Pancreas (tissue), 10 donors: ENCODE results near the gene SERPINB11. TPM values are rescaled to one million over a fixed set of nuclear protein-coding genes. Genes with fewer than 3 reads are reported as not detected.

Experiments used
- ATAC-seq, 4 donors: fragments of 200-7000 bp; cut with Tn5 transposase; one replicate each; pipeline versions ENCODE4 v1.8.0 to v1.9.1; 2020; ENCODE audit warnings: mild to moderate bottlenecking in 4 of 4, moderate library complexity in 4 of 4
- DNase-seq, 6 donors: peaks; one replicate each; pipeline ENCODE4 v3.0.0-alpha.2; 2020
- FAIRE-seq: peaks from 2 replicates; lab custom pipeline; 2012; peaks lifted over from hg19 to GRCh38; lab: Jason Lieb, UNC
- H3K27ac ChIP-seq, 4 donors: fragments of 200-600 bp; sonication (generic); 1 replicate in 3 of 4; 2 replicates in 1 of 4; pipeline versions ENCODE4 v1.5.0 to v1.8.0; 2020
- H3K27me3 ChIP-seq, 4 donors: fragments of 200-600 bp; one replicate each; pipeline ENCODE4 v1.8.0; 2021
- H3K36me3 ChIP-seq, 3 donors: fragments of 200-600 bp; sonication (generic) in 1 of 3; one replicate each; pipeline versions ENCODE4 v1.5.0 to v1.8.0; 2020 to 2021
- H3K4me1 ChIP-seq, 3 donors: fragments of 200-600 bp; one replicate each; pipeline ENCODE4 v1.8.0; 2021
- H3K4me3 ChIP-seq, 4 donors: fragments of 200-600 bp; sonication (generic) in 2 of 4; one replicate each; pipeline versions ENCODE4 v1.5.0 to v1.8.0; 2020 to 2021
- H3K9me3 ChIP-seq, 4 donors: fragments of 200-600 bp; one replicate each; pipeline ENCODE4 v1.8.0; 2021
- WGBS, 2 donors: extraction: QIAGEN DNeasy Blood & Tissue Kit; methylation state at CpG; one replicate each; pipeline ENCODE4 v1.1.7; 2013; 5-methylcytosine and 5-hydroxymethylcytosine counted together
- intact Hi-C, 3 donors: fragments of 100-400 bp; cut with DNase I; formaldehyde crosslinking; loops; one replicate each; pipeline versions ENCODE4 v1.11.1 to v1.14.2; 2022
- polyA plus RNA-seq, 2 donors: library from polyadenylated mRNA; stranded (reverse); fragments of 200-250 nt; gene quantifications; one replicate each; pipeline ENCODE4 v1.2.3, GENCODE V29; 2013
- total RNA-seq, 6 donors: library from RNA; stranded (reverse); fragmentation: NEBNext Ultra II Directional in 4 of 6; extraction: Animal tissue kit (Norgen Biotek cat#: 25700) in 4 of 6; gene quantifications; one replicate each; pipeline versions ENCODE4 v1.2.1 to v1.2.4, GENCODE V29; 2021 to 2023
- TF ChIP-seq, protein P1 (sequence below), 4 donors: fragments of 200-600 bp; sonication (generic) in 3 of 4; IDR thresholded peaks; one replicate each; pipeline versions ENCODE4 v1.5.0 to v1.8.0; 2021; ENCODE audit warnings: antibody characterized with exemption in 4 of 4
- donor health status: healthy with polysubstance abuse.
- donor health status: DM: no; HTN: no; CAD: no; lungs with moderate emphysema.
- donor health status: DM: no; HTN: no; CAD: no.
- donor health status: control.
- donor health status: control.
- donor health status: Bipolar disorder and iron deficiency.
- donor health status: DM: yes; HTN: yes; CAD: no.
- donor health status: DM: no; HTN: no; CAD: no.
- donor health status: DM: no; HTN: no; CAD: no.
- donor health status: DM: yes; HTN: yes; CAD: no.

SERPINB11 gene
- total and polyA plus RNA-seq, 8 donors = not detected

- 56 to 72% methylated on average over 5 of the region's 5 CpGs for WGBS, 2 donors
- ATAC-seq = no peak
- FAIRE-seq = no peak
Observed at GRCh38 chr18:63677500-63678225, 25.1 kb upstream of the SERPINB11 start.

GRCh38 chr18:63679820-63680606 lies 22.7 kb upstream of the SERPINB11 start:
- no peaks in the 10 kb centered on the region for H3K27me3 ChIP-seq
- intact Hi-C loops = no loop called here
- TF ChIP-seq, protein P1, sequence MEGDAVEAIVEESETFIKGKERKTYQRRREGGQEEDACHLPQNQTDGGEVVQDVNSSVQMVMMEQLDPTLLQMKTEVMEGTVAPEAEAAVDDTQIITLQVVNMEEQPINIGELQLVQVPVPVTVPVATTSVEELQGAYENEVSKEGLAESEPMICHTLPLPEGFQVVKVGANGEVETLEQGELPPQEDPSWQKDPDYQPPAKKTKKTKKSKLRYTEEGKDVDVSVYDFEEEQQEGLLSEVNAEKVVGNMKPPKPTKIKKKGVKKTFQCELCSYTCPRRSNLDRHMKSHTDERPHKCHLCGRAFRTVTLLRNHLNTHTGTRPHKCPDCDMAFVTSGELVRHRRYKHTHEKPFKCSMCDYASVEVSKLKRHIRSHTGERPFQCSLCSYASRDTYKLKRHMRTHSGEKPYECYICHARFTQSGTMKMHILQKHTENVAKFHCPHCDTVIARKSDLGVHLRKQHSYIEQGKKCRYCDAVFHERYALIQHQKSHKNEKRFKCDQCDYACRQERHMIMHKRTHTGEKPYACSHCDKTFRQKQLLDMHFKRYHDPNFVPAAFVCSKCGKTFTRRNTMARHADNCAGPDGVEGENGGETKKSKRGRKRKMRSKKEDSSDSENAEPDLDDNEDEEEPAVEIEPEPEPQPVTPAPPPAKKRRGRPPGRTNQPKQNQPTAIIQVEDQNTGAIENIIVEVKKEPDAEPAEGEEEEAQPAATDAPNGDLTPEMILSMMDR (IDR thresholded peaks at IDR 0.05) = no peak
- ATAC-seq (no peak), DNase-seq (no peak), FAIRE-seq (no peak)
- no peak overlapping the region for H3K4me3 ChIP-seq
- peaks cover 5 to 15% (median 5%) of the 10 kb centered on the region in 3 donors for H3K4me1 ChIP-seq
- WGBS, 2 donors = 62 to 74% methylated on average over 5 of the region's 5 CpGs
- H3K27ac ChIP-seq = no peak overlapping the region
- H3K36me3 ChIP-seq = no peaks in the 10 kb centered on the region
- H3K9me3 ChIP-seq = no peaks in the 10 kb centered on the region

More at GRCh38 chr18:63677500-63678225, 25.1 kb upstream of the SERPINB11 start:
- TF ChIP-seq, protein P1 (IDR thresholded peaks at IDR 0.05) = no peak
- Histone ChIP-seq H3K4me3 (no peak overlapping the region), H3K4me1 (peaks cover 5 to 15% (median 5%) of the 10 kb centered on the region in 3 donors), H3K36me3 (no peaks in the 10 kb centered on the region), H3K9me3 (no peaks in the 10 kb centered on the region), H3K27me3 (no peaks in the 10 kb centered on the region), H3K27ac (no peak overlapping the region)
- DNase-seq = no peak
- intact Hi-C loops = no loop called here

DNA sequence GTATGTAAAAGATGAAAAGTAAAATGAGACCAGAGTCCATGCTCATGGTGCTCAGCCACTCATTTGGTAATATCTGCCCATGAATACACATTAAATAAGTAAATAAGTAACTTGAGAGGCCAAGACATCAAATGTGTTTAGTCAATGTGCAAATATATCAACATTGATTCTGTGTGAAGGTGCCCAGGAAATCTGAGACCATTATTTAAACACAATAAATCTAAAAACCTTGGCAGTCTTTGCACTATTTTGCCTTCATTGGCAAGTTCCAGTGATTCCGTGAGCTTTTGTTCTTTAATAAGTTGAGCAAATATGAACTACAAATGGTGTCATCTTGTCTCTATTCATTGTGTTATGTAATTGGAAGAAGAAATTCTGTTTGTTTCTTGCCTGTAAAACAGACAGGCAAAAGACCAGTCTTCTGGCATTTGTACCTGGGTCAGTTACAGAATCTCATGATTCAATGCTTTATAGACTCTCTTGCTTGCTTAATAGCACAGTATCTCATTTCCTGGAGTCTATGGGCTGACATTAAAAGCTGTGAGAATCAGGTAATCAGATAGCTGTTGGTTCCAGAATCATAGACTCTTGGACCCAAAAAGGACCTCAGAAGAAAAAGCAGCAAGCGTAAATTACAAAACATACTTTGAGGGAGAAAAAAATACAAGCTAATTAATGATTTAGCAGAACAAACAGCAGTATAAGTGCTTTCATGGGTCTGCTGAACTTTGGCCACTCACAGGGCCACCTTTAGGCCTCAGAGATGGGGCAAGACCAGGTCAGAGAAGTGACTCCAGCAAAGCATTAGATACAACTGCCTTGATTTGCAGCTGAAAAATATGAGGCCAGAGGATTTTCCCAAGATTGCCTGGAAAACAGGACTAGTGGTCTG lies 21.1 kb upstream of the SERPINB11 start:
- no peaks in the 10 kb centered on the region for H3K36me3 ChIP-seq
- TF ChIP-seq, protein P1 (IDR thresholded peaks at IDR 0.05) = no peak
- H3K9me3 ChIP-seq = no peaks in the 10 kb centered on the region
- peak overlapping the region in 1 of 4 donors; percentile 21 for H3K27ac ChIP-seq
- DNase-seq (no peak), ATAC-seq (peak; percentile 65 to 89 (median 82)), FAIRE-seq (no peak)
- intact Hi-C loops = no loop called here
- H3K4me3 ChIP-seq = no peak overlapping the region
- H3K4me1 ChIP-seq = peaks cover 5 to 15% (median 5%) of the 10 kb centered on the region in 3 donors
- peaks cover 0 to 3% (median 0%) of the 10 kb centered on the region in 4 donors for H3K27me3 ChIP-seq
- 19 to 21% methylated on average over 2 of the region's 2 CpGs for WGBS, 2 donors

DNA sequence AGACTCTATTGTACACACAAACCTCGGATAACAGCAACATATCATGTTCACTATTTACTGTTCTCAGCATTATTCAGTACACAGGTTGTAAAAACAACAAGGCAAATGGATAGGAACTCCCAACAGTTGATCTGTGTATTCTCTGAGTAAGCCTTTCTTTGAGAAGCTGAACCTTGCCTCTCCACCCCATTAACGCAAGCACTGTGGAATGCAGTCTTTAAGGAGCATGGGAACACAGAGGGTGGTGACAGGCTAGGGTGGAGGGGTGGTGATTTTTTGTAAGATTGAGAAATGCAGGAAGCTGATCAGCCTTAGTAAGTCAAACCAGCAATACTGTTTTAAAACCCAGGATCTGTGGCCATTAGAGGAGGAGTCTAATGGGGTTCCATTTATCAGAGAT lies 19.6 kb upstream of the SERPINB11 start:
- H3K27me3 ChIP-seq = peaks cover 0 to 3% (median 0%) of the 10 kb centered on the region in 4 donors
- no peak for FAIRE-seq
- H3K36me3 ChIP-seq = no peaks in the 10 kb centered on the region
- intact Hi-C loops = no loop called here
- no peaks in the 10 kb centered on the region for H3K9me3 ChIP-seq
- H3K4me1 ChIP-seq = peaks cover 5 to 15% (median 5%) of the 10 kb centered on the region in 3 donors
- peak in 3 of 4 donors; percentile 55 to 70 (median 68) for ATAC-seq
- no peak for DNase-seq
- no peak overlapping the region for H3K27ac ChIP-seq
- no peak overlapping the region for H3K4me3 ChIP-seq
- TF ChIP-seq, protein P1 (IDR thresholded peaks at IDR 0.05) = no peak
- WGBS, 2 donors = 33 to 39% methylated on average over 2 of the region's 2 CpGs
